Measurements from ENCODE around the gene MRI1.
A peak's percentile ranks its signal among the peaks of the same experiment; 100 is the strongest.
"Not testable (repeated sequence)": the region's sequence is repeated elsewhere in the genome, so short reads cannot be mapped to it uniquely, and the experiment has no call there.

Gene MRI1

GRCh38 chr19:13762635-13763235 is 1.6 kb upstream of the MRI1 start:
- no peak for DNase-seq

- no peak for DNase-seq
Measured at GRCh38 chr19:13763265-13763664, 1.1 kb upstream of the MRI1 start.

GRCh38 chr19:13764821-13765394 is 586 bp downstream of the MRI1 start:
- DNase-seq, result peak; percentile 7

- no peak for DNase-seq
Measured at GRCh38 chr19:13765395-13766094, 1.2 kb downstream of the MRI1 start.

- DNase-seq, result no peak
Measured at GRCh38 chr19:13766095-13766481, 1.8 kb downstream of the MRI1 start.

GRCh38 chr19:13768510-13768909 is 4.2 kb downstream of the MRI1 start:
- no peak for DNase-seq

- DNase-seq, result no peak
Measured at GRCh38 chr19:13770013-13770635, 5.8 kb downstream of the MRI1 start.

GRCh38 chr19:13774217-13775191 is 10.2 kb downstream of the MRI1 start, which contains the start of gene C19orf53:
Gene C19orf53, plus strand, starts transcription at chr19:13774456. Its CDS starts 22 bp downstream, at chr19:13774478.
- DNase-seq, result peak; percentile 86

- DNase-seq, result no peak
Measured at GRCh38 chr19:13778398-13778797, 14.1 kb downstream of the MRI1 start.

GRCh38 chr19:13778847-13779246 is 14.5 kb downstream of the MRI1 start:
- DNase-seq, result no peak

- DNase-seq, result not testable (repeated sequence)
Measured at GRCh38 chr19:13779794-13780193, 15.5 kb downstream of the MRI1 start.

- DNase-seq, result no peak
Measured at GRCh38 chr19:13781547-13781946, 17.2 kb downstream of the MRI1 start.

- no peak for DNase-seq
Measured at GRCh38 chr19:13782537-13782936, 18.2 kb downstream of the MRI1 start.

GRCh38 chr19:13783565-13784500 is 19.5 kb downstream of the MRI1 start:
- DNase-seq, result no peak

- DNase-seq, result peak; percentile 69
Measured at GRCh38 chr19:13784731-13785452, 20.6 kb downstream of the MRI1 start.

- DNase-seq, result peak; percentile 48
Measured at GRCh38 chr19:13788991-13789390, 24.7 kb downstream of the MRI1 start.

- peak; percentile 65 for DNase-seq
Measured at GRCh38 chr19:13790354-13790753, 26.0 kb downstream of the MRI1 start.

- DNase-seq, result not testable (repeated sequence)
Measured at GRCh38 chr19:13793317-13793716, 29.0 kb downstream of the MRI1 start.

- no peak for DNase-seq
Measured at GRCh38 chr19:13794398-13794756, 30.1 kb downstream of the MRI1 start.

GRCh38 chr19:13794757-13795589 is 30.7 kb downstream of the MRI1 start, which contains the start of gene ZSWIM4:
Gene ZSWIM4, plus strand, starts transcription at chr19:13795443. Its CDS starts 206 bp downstream, at chr19:13795649.
- DNase-seq, result peak; percentile 96
